Measurements from ENCODE around the gene MAP7D1. TPM values are rescaled to one million over a fixed set of nuclear protein-coding genes. Genes with fewer than 3 reads are reported as not detected.

MAP7D1 gene
- total RNA-seq, 4 donors from 2014 or later, result 74.3 to 187 (median 86.0) TPM

- intact Hi-C loops (cut with DNase I; ENCODE audit: low total_unique reads), result no loop called here
- Histone ChIP-seq H3K9me3 (no peaks in the 10 kb centered on the region), H3K4me3 (no peak overlapping the region), H3K36me3 (peaks cover 0 to 22% (median 8%) of the 10 kb centered on the region in 4 donors), H3K4me1 (peaks cover 6 to 42% (median 12%) of the 10 kb centered on the region in 4 donors), H3K27me3 (no peaks in the 10 kb centered on the region), H3K27ac (no peak overlapping the region)
- no peak for DNase-seq
- 86 to 88% methylated on average over 5 of the region's 5 CpGs for WGBS, 2 donors (ENCODE audit: low coverage in 1 of 2)
- no peak for TF ChIP-seq POLR2AphosphoS5 (IDR thresholded peaks at IDR 0.05)
- TF ChIP-seq, protein P1, sequence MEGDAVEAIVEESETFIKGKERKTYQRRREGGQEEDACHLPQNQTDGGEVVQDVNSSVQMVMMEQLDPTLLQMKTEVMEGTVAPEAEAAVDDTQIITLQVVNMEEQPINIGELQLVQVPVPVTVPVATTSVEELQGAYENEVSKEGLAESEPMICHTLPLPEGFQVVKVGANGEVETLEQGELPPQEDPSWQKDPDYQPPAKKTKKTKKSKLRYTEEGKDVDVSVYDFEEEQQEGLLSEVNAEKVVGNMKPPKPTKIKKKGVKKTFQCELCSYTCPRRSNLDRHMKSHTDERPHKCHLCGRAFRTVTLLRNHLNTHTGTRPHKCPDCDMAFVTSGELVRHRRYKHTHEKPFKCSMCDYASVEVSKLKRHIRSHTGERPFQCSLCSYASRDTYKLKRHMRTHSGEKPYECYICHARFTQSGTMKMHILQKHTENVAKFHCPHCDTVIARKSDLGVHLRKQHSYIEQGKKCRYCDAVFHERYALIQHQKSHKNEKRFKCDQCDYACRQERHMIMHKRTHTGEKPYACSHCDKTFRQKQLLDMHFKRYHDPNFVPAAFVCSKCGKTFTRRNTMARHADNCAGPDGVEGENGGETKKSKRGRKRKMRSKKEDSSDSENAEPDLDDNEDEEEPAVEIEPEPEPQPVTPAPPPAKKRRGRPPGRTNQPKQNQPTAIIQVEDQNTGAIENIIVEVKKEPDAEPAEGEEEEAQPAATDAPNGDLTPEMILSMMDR (IDR thresholded peaks at IDR 0.05), result no peak
- TF ChIP-seq EP300 (IDR thresholded peaks at IDR 0.05; ENCODE audit: low read depth), result no peak
- in situ Hi-C loops (cut with MboI; ENCODE audit: low pct_ligation_motif_present in 1 of 4, low pct_unique_long_range_greater_than_20kb in 1 of 4, low sequenced_read_pairs in 3 of 4), result no loop called here
Observed at GRCh38 chr1:36139521-36139920, 16.4 kb upstream of the MAP7D1 start.

DNA sequence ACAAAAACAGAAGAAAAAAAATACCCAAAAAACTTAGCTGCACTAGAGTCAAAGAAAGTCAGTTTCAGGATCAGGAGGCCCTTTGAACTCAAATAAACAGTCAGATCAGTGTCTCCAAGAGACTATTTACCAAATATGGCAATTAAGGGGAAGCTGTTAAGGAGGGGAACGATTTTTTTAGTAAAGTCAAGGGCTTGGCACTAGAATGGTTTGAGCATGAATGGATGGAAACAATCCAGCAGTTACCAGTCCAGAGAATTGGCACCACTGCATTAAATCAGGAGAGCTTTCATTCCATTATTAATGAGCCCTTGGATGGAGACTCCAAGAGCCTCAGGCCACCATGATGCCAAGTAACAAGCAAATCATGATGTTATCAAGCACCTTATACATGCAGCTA is 13.8 kb upstream of the MAP7D1 start:
- WGBS, 2 donors (ENCODE audit: low coverage in 1 of 2), result 19% methylated on average over 1 of the region's 1 CpG; no CpG with 5 or more reads in 1 of the 2 donors
- no peak overlapping the region for H3K4me3 ChIP-seq

DNA sequence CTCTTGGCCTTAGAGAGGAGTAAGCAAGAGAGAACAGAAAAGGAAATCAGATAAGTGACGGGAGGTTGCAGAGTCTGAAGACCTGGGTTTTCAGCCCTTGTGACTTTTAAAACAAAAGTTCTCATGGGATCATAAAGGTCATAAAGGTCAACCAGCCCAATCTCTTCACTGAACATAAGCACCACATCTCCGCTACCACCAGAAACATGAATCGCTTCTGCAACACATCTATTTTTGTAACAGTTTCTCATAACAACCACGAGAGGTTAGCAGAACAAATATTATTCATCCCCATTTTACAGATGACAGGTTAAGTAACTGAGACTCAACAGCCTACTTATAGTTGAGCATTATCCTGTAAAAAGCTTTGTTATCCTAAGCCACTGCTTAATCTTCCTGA is 12.5 kb upstream of the MAP7D1 start:
- H3K36me3 ChIP-seq, result peaks cover 0 to 13% (median 6%) of the 10 kb centered on the region in 4 donors
- in situ Hi-C loops (cut with MboI; ENCODE audit: low pct_ligation_motif_present in 1 of 4, low pct_unique_long_range_greater_than_20kb in 1 of 4, low sequenced_read_pairs in 3 of 4), result no loop called here
- no peak overlapping the region for H3K4me3 ChIP-seq
- intact Hi-C loops (cut with DNase I; ENCODE audit: low total_unique reads), result no loop called here
- DNase-seq, result no peak
- no peaks in the 10 kb centered on the region for H3K27me3 ChIP-seq
- WGBS, 2 donors (ENCODE audit: low coverage in 1 of 2), result 70 to 74% methylated on average over 3 to 4 of the region's 4 CpGs
- no peaks in the 10 kb centered on the region for H3K9me3 ChIP-seq
- TF ChIP-seq, protein P1 (IDR thresholded peaks at IDR 0.05), result no peak
- TF ChIP-seq POLR2A (IDR thresholded peaks at IDR 0.05), result no peak
- TF ChIP-seq POLR2AphosphoS5 (IDR thresholded peaks at IDR 0.05), result no peak
- no peak for TF ChIP-seq EP300 (IDR thresholded peaks at IDR 0.05; ENCODE audit: low read depth)
- H3K27ac ChIP-seq, result no peak overlapping the region
- H3K4me1 ChIP-seq, result peaks cover 10 to 32% (median 16%) of the 10 kb centered on the region in 4 donors

More for the DNA sequence above, 13.8 kb upstream of the MAP7D1 start:
- Histone ChIP-seq H3K9me3 (no peaks in the 10 kb centered on the region), H3K4me1 (peaks cover 6 to 22% (median 6%) of the 10 kb centered on the region in 4 donors), H3K27me3 (no peaks in the 10 kb centered on the region), H3K36me3 (peaks cover 0 to 20% (median 8%) of the 10 kb centered on the region in 4 donors), H3K27ac (peak overlapping the region in 1 of 4 donors; percentile 22)
- DNase-seq, result no peak
- TF ChIP-seq, protein P1 (IDR thresholded peaks at IDR 0.05), result no peak
- TF ChIP-seq POLR2A (IDR thresholded peaks at IDR 0.05), result no peak
- TF ChIP-seq EP300 (IDR thresholded peaks at IDR 0.05; ENCODE audit: low read depth), result no peak
- no peak for TF ChIP-seq POLR2AphosphoS5 (IDR thresholded peaks at IDR 0.05)
- in situ Hi-C loops (cut with MboI; ENCODE audit: low pct_ligation_motif_present in 1 of 4, low pct_unique_long_range_greater_than_20kb in 1 of 4, low sequenced_read_pairs in 3 of 4), result no loop called here
- intact Hi-C loops (cut with DNase I; ENCODE audit: low total_unique reads), result no loop called here

- H3K4me1 ChIP-seq, result peaks cover 10 to 36% (median 20%) of the 10 kb centered on the region in 4 donors
- no peak for DNase-seq
- H3K4me3 ChIP-seq, result no peak overlapping the region
- TF ChIP-seq POLR2A (IDR thresholded peaks at IDR 0.05) (no peak), POLR2AphosphoS5 (IDR thresholded peaks at IDR 0.05) (no peak), EP300 (IDR thresholded peaks at IDR 0.05; ENCODE audit: low read depth) (no peak)
- TF ChIP-seq, protein P1 (IDR thresholded peaks at IDR 0.05), result no peak
- H3K9me3 ChIP-seq, result no peaks in the 10 kb centered on the region
- WGBS, 2 donors (ENCODE audit: low coverage in 1 of 2), result 86 to 100% methylated on average over 1 to 2 of the region's 2 CpGs
- in situ Hi-C loops (cut with MboI; ENCODE audit: low pct_ligation_motif_present in 1 of 4, low pct_unique_long_range_greater_than_20kb in 1 of 4, low sequenced_read_pairs in 3 of 4), result no loop called here
- intact Hi-C loops (cut with DNase I; ENCODE audit: low total_unique reads), result no loop called here
- no peak overlapping the region for H3K27ac ChIP-seq
- H3K27me3 ChIP-seq, result no peaks in the 10 kb centered on the region
- peaks cover 0 to 5% (median 2%) of the 10 kb centered on the region in 4 donors for H3K36me3 ChIP-seq
Observed at GRCh38 chr1:36144413-36144812, 11.5 kb upstream of the MAP7D1 start.

All from transverse colon (tissue), 4 donors.